Epidermal melanocyte (primary cell): ENCODE data around the gene PRTG.
"Not testable (repeated sequence)": the region's sequence is repeated elsewhere in the genome, so short reads cannot be mapped to it uniquely, and the experiment has no call there.

Source experiments
- DNase-seq: peaks from one replicate; pipeline ENCODE4 v3.0.0; 2011; ENCODE audit warnings: low spot score; ENCODE audit not compliant: insufficient read length

Gene PRTG

DNA sequence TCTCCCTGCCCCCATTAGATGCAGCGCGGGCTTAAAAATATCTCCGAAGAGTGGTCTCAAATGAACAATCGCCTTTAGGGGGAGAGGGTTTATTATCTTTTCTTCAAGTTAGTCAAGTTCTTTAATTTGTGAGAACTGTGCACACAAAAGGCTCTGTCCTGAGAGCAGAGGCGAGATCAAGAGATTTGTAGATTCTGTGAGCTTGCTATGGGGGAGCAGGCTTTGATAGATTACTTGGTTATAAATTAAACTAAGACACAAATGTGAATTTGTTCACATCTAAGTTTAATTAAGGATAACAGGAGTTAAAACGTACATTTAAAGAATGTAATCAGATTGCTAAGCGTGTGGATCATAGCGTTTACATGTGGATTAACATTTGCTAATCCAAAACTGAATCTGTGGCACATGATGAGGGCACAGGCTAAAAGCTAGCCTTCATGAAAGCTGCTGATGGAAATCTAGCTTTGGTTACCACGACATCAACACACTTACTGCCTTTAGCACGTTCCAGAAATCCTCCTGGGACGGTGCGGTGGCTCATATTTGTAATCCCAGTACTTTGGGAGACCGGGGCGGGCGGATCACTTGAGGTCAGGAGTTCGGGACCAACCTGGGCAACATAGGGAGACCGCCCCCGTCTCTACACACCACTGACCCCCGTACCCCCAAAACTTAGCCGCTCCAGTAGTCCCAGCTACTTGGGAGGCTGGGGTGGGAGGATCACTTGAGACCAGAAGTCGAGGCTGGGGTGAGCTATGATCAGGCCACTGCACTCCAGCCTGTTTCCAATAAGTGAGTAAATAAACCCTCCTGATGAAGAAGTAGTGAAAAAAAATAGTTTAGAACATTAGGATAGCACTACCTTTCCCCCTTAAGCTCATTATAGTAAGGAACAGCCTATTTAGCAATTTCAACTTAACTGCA is 1.0 kb upstream of the PRTG start:
- DNase-seq, result no peak

DNA sequence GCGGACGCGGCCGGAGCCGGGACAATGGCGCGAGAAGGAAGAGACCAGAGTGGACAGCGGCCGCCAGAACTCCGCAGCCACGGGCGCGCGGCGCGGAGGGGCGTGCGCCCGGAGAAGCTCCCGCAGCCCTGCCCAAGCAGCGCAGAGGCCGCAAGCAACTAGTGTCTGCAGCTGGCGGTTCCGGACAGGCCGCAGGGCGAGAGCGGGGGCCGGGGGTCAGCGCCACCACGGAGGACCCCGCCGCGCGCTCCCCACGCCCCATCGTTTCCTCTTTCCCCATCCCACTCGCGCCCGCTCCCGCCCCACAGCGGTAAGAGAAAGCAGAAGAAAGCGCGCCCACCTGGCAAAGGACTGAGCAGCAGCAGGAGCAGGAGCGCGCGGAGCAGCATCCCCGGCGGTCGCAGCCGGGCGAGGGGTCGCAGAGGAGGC is 440 bp downstream of the PRTG start:
- no peak for DNase-seq

DNA sequence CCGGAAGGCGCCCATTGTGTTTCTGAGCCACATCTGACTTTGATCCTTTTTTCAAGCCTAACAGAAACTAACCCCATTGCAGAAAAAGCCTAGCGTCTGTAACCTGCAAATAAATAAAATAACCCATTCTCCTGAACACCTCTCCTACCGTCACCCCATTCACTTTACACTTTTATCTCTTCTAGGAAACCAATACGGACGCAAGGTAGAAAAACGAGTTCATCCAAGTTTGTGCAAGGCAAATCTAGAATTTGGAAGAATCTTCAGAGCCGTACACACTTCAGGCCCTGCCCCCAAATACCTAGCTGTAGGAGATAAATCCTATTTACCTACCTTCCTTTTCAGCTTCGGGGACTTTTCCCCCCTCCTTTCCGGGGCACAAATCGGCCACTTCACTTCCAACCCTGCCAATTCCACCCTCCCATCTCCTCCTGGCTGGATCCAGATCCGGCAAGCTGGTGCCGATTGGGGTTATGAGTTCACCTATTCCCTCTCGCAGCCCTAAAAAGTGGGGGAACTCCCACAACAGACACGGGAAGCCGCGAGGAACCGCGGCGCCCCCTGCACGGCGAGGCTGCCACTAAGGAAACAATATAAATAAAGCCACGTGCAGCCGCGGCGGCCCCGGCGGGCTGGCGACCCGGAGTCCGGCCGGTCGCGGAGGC is 987 bp downstream of the PRTG start:
- DNase-seq, result no peak

DNA sequence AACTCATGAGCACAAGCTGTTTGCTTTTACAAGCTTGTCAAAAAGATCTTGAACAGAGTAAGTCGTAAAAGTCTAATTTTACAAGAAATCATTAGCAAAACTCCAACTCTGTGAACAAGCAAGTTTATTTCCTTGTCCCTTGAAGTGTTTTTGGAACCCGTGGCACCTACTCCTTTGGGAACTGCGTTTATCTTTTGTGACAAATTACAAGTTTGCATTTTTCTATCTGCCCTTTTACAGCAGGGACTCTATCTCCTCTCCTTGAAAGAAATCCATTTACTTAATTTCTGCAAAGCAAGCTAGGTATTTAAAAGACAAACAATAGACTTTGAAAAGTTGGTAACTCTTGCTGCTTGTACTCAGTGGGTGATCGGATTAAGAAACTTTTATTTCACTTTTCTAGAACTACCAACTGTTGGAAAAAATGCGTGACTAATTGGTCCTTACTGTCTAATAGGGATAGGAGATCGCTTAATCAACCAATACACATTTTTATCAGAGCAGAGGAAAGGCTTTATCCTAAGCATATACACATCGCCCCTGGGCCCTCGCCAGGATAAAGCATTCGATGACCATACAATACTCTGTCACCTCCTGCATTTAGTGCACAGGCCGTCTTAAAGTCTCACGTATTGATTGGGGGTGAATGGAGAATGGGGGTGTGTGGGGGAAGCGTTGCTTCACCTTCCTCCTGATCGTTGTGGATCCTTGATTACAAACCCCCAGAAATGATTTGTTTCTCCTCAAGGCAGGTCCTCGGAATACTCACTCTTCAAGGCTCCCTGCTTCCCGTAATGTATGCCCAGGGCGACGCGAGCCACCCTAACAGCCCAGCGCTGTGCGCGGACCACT is 1.7 kb downstream of the PRTG start:
- no peak for DNase-seq

DNA sequence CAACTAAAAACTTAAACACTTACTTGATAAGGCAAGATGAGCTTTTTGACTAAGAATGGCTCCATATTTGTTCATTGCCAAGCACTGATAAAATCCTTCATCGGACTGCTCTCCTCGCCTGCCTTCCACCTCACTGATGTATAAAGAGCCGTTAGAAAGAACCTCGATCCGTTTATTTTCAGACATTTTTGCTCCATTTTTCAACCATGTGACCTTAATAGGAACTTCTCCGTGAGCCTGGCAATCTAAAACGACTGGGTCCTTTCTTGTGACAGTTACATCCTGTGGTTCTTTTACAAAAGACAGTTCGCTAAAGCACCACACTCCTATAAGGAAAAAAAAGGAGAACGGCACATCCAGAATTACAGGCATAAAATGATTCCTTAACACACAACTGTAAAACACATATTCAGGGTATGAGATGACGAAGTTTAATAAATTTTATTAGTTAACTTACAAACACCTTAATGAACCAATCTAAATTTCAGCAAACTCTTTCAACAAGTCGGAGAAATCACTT is 2.5 kb downstream of the PRTG start:
- no peak for DNase-seq

DNA sequence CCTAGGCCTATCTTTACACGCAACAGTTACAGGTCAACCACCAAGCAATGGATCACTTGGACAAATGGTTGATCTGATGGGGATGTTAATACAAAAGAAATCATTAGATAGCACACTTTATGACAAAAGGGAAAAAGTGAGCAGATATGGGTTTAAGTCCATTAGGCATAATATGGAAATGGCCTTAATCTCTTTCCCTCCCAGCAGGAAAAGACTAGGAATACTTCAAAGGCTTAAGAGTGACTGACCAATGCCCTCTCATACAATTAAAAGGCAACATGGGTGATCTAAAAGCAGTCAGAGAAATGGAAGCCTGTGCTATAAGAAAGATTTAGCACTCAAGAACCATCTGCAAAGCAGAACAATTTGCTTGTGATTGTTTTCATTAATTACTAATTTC is 3.3 kb downstream of the PRTG start:
- DNase-seq, result no peak

DNA sequence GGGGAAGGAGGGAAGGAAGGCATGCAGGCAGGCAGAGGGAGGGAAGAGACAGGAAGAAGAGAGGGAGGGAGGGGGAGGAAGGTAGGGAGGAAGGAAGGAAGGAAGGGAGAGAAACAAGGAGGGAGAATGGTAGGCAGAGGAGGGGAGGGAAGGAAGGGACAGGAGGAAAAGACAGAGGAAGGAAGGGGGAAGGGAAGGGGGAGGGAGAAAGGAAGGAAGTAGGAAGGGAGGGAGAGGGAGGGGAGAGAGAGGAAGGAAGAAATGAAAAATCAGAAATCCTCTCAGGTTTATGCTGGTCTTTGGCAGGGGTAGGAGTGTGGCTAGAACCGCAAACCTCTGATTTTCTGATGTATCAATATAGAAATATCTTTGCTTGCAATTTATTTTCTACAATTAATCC is 4.2 kb downstream of the PRTG start:
- no peak for DNase-seq

DNA sequence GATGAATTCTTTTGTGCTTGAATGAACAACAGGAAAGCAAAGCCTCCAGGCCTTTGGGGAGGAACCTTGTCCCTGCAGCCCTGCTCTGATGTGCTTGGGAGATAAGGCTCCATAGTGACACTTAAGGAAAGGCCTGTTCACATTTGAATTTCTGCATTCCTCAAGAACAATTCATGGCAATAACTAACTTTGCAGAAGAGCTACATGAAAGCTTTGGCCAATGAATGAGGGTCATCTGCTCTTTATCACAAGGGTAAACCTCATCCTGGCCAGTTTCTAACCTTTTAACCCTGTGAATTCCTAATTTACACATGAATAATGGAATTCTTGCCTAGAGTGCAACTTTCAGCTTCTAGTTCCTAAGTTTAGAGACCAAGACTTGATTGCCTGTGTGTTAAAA is 5.6 kb downstream of the PRTG start:
- no peak for DNase-seq

DNA sequence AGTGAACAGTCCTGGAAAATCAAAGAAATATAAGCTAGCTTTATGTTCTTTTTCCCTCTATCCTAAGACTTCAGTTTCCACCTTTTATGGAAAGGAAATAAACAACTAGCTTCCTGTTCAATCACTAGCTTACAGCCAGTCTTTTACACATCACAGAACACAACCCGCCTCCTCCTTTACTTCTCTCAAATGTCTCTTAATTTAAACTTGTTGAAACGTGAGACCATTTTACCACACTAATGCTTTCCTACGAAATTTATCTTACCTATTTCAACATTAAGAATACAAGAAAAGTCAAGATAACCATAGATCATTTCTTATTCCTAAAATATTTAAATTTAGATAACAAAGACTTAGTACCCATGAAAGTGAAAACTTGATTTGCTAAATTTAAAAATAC is 6.2 kb downstream of the PRTG start:
- DNase-seq, result no peak

DNA sequence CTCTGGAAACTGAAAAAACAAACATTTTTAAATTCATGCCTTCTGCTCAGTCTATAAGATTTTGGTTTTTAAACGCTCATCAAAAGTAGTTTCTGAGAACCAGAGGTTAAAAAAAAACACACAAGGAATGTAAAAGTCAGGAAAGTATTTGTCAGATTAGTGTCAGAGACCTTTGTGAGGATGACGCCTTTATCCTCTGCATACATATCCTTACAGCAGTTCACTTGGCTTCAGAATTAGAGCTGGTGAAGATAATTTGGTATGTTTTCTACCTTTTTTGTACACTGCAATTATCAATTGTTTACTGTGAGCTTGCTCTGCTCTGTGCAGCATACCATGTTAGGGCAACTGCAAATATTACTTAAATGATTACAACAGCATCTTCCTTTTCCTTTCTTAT is 8.3 kb downstream of the PRTG start:
- DNase-seq, result no peak

DNA sequence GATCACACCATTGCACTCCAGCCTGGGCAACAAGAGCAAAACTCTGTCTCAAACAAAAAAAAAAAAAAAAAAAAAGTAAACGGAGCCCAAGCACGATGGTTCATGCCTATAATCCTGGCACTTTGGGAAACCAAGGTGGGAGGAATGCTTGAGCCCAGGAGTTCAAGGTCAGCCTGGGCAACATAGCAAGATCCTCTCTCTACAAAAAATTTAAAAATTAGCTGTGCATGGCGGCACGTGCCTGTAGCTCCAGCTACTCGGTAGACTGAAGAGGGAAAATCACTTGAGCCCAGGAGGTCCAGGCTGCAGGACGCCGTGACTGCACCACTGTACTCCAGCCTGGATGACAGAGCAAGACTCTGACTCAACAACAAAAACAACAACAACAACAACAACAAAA is 9.5 kb downstream of the PRTG start:
- not testable (repeated sequence) for DNase-seq

DNA sequence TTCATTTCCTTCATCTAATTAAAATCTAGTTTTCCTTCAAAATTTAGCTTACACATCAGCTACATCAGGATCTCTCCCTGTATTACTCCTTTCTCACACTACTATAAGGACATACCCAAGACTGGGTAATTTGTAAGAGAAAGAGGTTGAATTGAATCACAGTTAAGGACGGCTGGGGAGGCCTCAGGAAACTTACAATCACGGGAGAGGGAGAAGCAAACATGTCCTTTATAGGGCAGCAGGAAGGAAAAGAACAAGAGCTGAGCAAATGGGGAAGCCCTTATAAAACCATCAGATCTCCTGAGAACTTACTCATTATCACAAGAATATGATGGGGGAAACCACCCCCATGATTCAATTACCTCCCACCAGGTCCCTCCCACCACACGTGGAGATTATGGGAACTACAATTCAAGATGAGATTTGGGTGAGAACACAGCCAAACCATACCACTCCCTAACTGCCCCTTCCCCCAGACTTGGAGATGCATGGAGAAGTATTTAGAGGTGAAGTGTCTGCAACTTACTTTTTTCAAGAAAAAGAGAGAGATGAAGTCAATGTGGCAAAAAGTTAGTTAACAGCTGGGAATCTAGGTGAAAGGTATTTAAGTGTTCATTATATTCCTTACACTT is 21.3 kb downstream of the PRTG start:
- no peak for DNase-seq

DNA sequence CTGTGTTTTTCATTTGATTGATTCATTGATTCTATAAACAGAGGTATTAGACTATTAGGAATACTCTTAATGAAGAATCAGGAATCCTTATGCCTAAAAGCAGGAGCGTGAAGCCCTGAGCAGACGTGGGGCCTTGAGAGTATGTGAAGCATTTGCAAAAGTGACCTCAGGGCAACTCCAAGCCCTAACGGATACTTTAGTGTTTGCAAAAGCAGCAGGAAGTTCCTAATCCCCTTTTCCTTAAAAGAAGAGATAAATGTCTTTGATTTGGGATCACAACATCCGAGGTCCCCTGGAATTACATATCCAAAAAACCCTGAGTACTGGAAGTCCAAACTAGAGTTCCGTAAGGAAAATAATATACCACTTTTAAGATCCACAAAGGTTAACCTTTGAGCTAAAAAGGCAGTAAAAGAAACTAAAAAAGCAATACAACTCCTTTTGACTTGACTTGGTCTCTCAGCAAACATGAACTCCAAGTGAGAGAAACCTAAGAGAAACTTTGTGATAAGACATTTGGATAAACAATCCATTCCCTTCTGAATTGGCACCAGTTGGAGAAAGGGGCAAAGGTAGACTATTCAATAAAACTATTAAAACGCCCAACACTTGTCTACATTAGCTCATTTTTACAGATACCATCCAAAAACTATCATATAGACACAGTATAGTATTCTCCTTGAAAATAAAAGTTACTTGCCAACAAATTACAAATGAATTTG is 27.4 kb downstream of the PRTG start:
- no peak for DNase-seq

DNA sequence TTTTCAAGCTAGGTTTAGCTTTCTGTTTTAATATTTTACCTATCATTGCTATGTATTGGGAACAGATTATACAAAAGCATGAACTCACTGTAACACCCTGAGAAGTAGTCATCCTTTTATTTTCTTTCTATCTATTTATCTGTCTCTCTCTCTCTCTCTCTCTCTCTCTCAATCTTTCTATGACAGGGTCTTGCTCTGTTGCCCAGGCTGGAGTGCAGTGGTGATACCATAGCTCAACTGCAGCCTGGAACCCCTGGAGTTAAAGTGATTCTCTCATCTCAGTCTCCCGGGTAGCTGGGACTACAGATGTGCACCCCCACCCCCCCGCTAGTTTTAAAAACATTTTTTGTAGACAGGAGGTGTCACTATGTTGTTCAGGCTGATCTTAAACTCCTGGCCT is 28.9 kb downstream of the PRTG start:
- no peak for DNase-seq

DNA sequence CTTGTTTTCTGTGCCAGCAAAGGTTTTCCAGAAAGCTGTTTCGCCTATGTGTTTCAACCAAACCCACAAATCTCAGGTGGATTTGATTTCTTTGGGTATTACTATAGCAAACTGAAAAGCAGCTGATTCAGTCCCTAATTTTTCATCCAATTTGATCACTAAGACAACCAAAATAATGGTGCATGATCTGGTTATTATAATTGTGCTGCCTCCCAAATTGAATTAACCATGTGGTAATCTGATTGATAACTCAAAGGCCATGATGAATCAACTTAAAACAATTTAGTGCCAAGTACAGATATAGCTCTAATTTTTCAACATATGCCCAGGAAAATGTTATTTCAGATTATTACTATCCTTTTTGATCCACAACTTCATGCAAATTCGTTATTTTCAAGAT is 30.6 kb downstream of the PRTG start:
- DNase-seq, result no peak

DNA sequence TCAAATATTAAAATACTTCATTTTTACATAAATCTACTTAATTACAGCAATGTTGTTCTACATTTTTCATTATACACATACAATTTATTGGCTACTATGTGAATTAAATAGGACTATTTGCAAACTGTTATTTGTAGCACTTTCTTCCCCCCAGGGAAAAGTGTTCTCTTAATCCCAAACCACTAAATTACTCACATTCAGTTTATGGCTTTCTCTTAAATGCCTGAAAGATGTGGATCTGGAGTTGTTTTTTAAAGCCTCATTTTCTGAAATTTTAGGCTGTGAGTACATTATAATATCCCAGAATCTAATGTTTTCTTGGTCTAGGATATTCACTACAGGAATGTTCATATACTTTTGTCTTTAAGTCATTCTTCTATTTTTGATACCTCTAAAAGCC is 32.7 kb downstream of the PRTG start:
- no peak for DNase-seq

DNA sequence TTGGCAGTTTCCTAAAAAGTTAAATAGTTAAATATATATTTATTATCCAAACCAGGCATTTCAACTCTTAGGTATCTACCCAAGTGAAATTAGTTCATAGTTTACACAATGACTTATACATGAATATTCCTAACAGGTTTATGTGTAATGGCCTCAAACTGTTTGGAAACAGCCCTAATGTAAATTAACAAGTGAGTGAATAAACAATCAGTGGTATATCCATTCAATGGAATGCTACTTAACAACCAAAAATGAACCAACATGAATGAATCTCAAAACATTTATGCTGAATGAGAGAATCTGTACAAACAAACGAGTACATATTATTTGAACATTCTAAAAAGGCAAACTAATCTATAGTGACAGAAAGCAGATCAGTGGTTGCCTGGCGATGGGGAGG is 33.5 kb downstream of the PRTG start:
- no peak for DNase-seq

DNA sequence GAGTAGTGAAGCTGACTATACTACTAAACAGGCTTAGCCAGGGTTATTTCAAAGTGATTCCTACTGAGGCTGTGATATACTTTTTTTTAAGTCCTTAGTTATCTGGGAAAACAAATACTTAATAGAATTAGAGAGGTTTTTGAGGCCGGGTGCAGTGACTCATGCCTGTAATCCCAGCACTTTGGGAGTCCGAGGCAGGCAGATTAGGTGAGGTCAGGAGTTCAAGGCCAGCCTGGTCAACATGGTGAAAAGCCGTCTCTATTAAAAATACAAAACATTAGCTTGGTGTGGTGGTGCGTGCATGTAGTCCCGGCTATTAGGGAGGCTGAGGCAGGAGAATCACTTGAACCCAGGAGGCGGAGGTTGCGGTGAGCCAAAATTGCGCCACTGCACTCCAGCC is 34.2 kb downstream of the PRTG start:
- DNase-seq, result no peak

DNA sequence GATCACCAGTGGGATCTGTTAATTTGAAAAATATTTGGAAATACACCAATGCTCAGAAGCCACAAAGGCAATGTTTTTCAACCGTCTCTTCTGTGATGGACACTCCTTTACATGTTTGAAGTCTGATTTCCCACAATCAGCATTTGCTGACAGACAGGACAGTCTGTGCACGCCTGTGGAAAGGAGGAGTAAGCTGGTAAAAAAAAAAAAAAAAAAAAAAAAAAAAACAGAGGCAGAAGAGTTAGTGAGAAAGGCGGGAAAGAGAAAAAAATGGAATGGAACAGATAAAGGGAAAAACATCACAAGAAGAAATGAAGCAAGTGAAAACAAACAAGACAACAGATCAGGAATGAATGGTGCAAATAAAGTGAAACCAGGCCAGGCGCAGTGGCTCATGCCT is 35.0 kb downstream of the PRTG start:
- DNase-seq, result no peak

DNA sequence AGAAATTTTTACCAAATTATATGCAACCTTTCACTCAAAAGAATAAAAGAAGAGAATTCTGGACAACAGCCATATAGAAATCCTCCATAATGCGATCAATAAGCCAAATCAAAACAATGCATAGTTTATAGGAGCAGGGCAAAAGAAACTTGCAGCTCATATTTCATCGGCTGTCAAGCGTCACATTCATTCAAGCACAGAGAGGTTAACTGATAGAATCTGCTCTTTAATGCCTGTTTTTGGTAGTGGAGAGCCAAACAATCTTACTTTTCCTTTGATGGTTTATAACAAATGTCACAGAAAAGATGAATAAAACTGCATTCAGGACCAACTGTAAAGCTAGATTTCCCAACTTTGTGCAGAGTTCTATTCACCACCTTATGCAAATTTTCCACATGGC is 35.4 kb downstream of the PRTG start:
- no peak for DNase-seq

DNA sequence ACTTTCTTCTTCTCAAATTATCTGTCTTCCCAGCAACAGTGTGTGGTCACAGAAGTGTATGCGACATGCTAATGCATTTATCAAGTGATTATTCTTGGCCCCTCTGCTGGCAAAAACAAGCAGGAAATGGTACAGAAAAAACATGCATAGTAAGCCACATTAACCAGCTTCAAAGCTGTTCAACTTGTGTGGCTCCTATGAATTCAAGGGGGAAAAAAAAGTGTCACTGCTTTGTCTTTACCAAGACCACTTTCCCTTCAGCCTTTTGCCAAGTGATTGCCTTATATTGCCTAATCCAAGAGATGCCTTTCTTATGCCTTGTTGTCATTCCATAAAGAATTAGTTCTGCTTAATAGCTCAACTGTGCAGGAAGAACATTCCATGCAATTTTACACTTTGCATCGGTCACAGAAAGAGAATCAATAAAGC is 39.1 kb downstream of the PRTG start:
- DNase-seq, result peak; percentile 22
